HepG2 (cell line): ENCODE measurements around the gene LYSMD1. TPM values are rescaled to one million over a fixed set of nuclear protein-coding genes. Genes with fewer than 3 reads are reported as not detected.

Source experiments
- ATF4 ChIP-seq, 2 experiments: fragments of 450-650 bp in 1 of 2; sonication (generic) in 1 of 2; formaldehyde crosslinking; IDR thresholded peaks; 2 replicates each; pipeline versions ENCODE4 v1.5.0 to v1.8.0; 2020 to 2022; ENCODE audit warnings: mild to moderate bottlenecking in 1 of 2, missing genetic modification reagents in 1 of 2
- CREB1 ChIP-seq, 2 experiments: fragments of 450-650 bp in 1 of 2; IDR thresholded peaks; 2 replicates each; pipeline ENCODE4 v1.6.1; 2016 to 2017; ENCODE audit warnings: control low read depth in 1 of 2, mild to moderate bottlenecking in 1 of 2, missing compliant biosample characterization in 1 of 2, missing genetic modification characterization in 1 of 2
- CTCF ChIP-seq: sonication (generic); formaldehyde crosslinking; IDR thresholded peaks from 2 replicates; pipeline ENCODE4 v1.5.0; 2020; ENCODE audit warnings: mild to moderate bottlenecking, missing genetic modification reagents, moderate library complexity
- GATAD1 ChIP-seq: IDR thresholded peaks from 2 replicates; pipeline ENCODE4 v1.6.1; 2016; ENCODE audit warnings: missing genetic modification reagents, missing compliant biosample characterization
- GLMP ChIP-seq: sonication (generic); formaldehyde crosslinking; IDR thresholded peaks from 2 replicates; pipeline ENCODE4 v1.9.0; 2021; ENCODE audit warnings: missing genetic modification reagents, mild to moderate bottlenecking, borderline replicate concordance
- HMG20A ChIP-seq: IDR thresholded peaks from 2 replicates; pipeline ENCODE4 v1.6.1; 2016; ENCODE audit warnings: borderline replicate concordance
- NR0B2 ChIP-seq: sonication (generic); formaldehyde crosslinking; IDR thresholded peaks from 2 replicates; pipeline ENCODE4 v1.4.0; 2020; ENCODE audit warnings: mild to moderate bottlenecking, missing genetic modification reagents
- RERE ChIP-seq: IDR thresholded peaks from 2 replicates; pipeline ENCODE4 v1.6.1; 2016; ENCODE audit warnings: low read depth, missing genetic modification reagents, missing compliant biosample characterization
- SRY ChIP-seq: sonication (generic); formaldehyde crosslinking; IDR thresholded peaks from 2 replicates; pipeline ENCODE4 v1.8.0; 2022; ENCODE audit warnings: mild to moderate bottlenecking, missing genetic modification reagents
- TBL1XR1 ChIP-seq: fragments of 150-350 bp; IDR thresholded peaks from 2 replicates; pipeline ENCODE4 v1.6.1; 2014; ENCODE audit warnings: borderline replicate concordance, low read length; ENCODE audit not compliant: partially characterized antibody
- XBP1 ChIP-seq: sonication (generic); formaldehyde crosslinking; IDR thresholded peaks from 2 replicates; pipeline ENCODE4 v1.5.0; 2020; ENCODE audit warnings: missing genetic modification reagents
- ZNF292 ChIP-seq: sonication (generic); formaldehyde crosslinking; IDR thresholded peaks from 2 replicates; pipeline ENCODE4 v1.8.1; 2022; ENCODE audit warnings: mild to moderate bottlenecking, low read depth, missing genetic modification reagents, borderline replicate concordance
- ZNF44 ChIP-seq: sonication (generic); formaldehyde crosslinking; IDR thresholded peaks from 2 replicates; pipeline ENCODE4 v1.5.1; 2020; ENCODE audit warnings: mild to moderate bottlenecking, missing genetic modification reagents
- ZNF513 ChIP-seq: sonication (generic); formaldehyde crosslinking; conservative IDR thresholded peaks from 2 replicates; pipeline ENCODE4 v1.5.0; 2020; ENCODE audit warnings: missing genetic modification reagents
- ZNF558 ChIP-seq: sonication (generic); formaldehyde crosslinking; IDR thresholded peaks from 2 replicates; pipeline ENCODE4 v1.9.0; 2022; ENCODE audit warnings: mild to moderate bottlenecking, missing genetic modification reagents, borderline replicate concordance
- ZNF703 ChIP-seq: sonication (generic); formaldehyde crosslinking; IDR thresholded peaks from 2 replicates; pipeline ENCODE4 v1.5.1; 2020; ENCODE audit warnings: missing genetic modification reagents, mild to moderate bottlenecking, moderate library complexity, borderline replicate concordance
- polyA plus RNA-seq, 8 experiments: library from polyadenylated mRNA; depleted of rRNA in 3 of 8; stranded (reverse) in 7 of 8; unstranded in 1 of 8; fragments of >200 nt; fragmentation: Illumina TruSeq in 4 of 8; extraction: Trizol in 4 of 8; gene quantifications; 2 replicates each; pipeline versions ENCODE4 v1.2.1 to v1.2.3, GENCODE V29; 2011 to 2016; ENCODE audit warnings: low read depth in 4 of 8, missing spikeins in 1 of 8, mixed read lengths in 1 of 8; ENCODE audit not compliant: insufficient read depth in 1 of 8
- total RNA-seq, 5 experiments: library from RNA; depleted of rRNA; stranded (reverse); fragments of >200 nt; fragmentation: Illumina TruSeq; extraction: Trizol; gene quantifications; 2 replicates each; pipeline ENCODE4 v1.2.3, GENCODE V29; 2016; ENCODE audit warnings: low read depth in 1 of 5

Gene LYSMD1
- total and polyA plus RNA-seq, 2 of the 13 experiments (the other 11 are each of a cell fraction or from before 2014, with no cell fraction given): 3.8 to 4.8 TPM

GRCh38 chr1:151165738-151166504 lies at the start of gene LYSMD1, which contains the start of gene SCNM1 (continued):
- TF ChIP-seq ZNF513 (CRISPR knock-in tag) (peak; percentile 98), NR0B2 (CRISPR knock-in tag) (no peak), TBL1XR1 (peak; percentile 63), ZNF44 (CRISPR knock-in tag) (peak; percentile 95; the same call in 1 of the 2 replicates), ZNF703 (no peak), CREB1 (IDR thresholded peaks at IDR 0.05) (peak; percentile 82), CREB1 (CRISPR knock-in tag; IDR thresholded peaks at IDR 0.05) (peak; percentile 97), SRY (CRISPR knock-in tag) (peak; percentile 87; the same call in 1 of the 2 replicates), CTCF (CRISPR knock-in tag) (no peak; the same call in 1 of the 2 replicates), GATAD1 (CRISPR knock-in tag) (peak; percentile 98), ATF4 (CRISPR knock-in tag; IDR thresholded peaks at IDR 0.05) (peak in 1 of 2 experiments; percentile 83; a peak in 2 of 4 replicates), ZNF292 (no peak), XBP1 (CRISPR knock-in tag) (peak; percentile 66; the same call in 1 of the 2 replicates), RERE (CRISPR knock-in tag) (no peak), ZNF558 (CRISPR knock-in tag) (peak; percentile 48; the same call in 1 of the 2 replicates), HMG20A (no peak; the same call in 1 of the 2 replicates), GLMP (CRISPR knock-in tag) (no peak)
